HG02885 (cell line): ENCODE measurements around the gene HK1.
"Not testable (repeated sequence)": the region's sequence is repeated elsewhere in the genome, so short reads cannot be mapped to it uniquely, and the experiment has no call there.

ENCODE experiments used
- ATAC-seq: cut with Tn5 transposase; IDR thresholded peaks from one replicate; pipeline ENCODE4 v1.9.1; 2021; ENCODE audit warnings: mild to moderate bottlenecking; ENCODE audit not compliant: unreplicated experiment, poor library complexity

Gene HK1

DNA sequence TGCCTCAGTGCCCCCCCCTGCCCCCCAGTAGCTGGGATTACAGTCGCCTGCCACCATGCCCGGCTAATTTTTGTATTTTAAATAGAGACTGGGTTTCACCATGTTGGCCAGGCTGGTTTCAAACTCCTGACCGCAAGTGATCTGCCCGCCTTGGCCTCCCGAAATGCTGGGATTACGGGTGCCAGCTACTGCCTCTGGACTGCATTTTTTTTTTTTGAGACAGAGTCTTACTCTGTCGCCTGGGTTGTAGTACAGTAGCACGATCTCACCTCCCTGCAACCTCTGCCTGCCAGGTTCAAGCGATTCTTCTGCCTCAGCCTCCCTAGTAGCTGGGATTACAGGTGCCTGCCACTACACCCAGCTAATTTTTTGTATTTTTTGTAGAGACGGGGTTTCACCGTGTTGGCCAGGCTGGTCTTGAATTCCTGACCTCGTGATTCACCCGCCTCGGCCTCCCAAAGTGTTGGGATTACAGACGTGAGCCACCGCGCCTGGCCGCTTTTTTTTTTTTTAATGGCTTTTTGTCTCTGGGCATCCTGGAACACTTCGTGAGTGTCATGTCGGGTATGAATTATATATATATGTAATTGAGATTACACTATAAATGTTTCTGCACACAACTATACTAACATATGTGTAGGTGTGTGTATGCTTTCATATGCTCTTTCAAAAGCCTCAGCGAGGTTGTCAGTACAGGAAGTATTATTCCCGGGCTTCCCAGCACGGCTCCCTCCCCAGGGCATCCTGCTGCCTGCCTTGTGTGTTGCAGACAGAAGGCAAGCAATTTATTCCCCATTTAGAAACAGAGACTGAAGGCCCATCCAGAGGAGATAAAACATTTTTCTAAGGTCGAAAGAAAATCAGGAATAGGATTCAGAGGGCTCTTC lies 47.6 kb downstream of the HK1 start:
- ATAC-seq: not testable (repeated sequence)

DNA sequence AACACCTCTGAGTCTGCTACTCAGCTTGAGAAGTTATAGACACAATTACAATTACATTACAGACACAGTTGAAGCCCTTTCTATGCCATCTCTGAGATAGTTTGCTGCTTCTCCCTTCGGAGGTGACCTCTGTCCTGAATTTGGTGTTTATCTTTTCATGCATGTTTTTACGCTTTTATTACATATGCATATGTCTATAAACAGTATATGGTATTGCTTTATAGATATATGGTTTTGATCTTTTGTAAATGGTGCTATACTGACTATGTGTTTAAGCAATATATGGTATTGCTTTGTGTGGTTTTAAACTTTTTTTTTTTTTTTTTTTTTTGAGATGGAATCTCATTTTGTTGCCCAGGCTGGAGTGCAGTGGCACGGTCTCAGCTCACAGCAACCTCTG lies 48.4 kb downstream of the HK1 start:
- ATAC-seq: no peak

DNA sequence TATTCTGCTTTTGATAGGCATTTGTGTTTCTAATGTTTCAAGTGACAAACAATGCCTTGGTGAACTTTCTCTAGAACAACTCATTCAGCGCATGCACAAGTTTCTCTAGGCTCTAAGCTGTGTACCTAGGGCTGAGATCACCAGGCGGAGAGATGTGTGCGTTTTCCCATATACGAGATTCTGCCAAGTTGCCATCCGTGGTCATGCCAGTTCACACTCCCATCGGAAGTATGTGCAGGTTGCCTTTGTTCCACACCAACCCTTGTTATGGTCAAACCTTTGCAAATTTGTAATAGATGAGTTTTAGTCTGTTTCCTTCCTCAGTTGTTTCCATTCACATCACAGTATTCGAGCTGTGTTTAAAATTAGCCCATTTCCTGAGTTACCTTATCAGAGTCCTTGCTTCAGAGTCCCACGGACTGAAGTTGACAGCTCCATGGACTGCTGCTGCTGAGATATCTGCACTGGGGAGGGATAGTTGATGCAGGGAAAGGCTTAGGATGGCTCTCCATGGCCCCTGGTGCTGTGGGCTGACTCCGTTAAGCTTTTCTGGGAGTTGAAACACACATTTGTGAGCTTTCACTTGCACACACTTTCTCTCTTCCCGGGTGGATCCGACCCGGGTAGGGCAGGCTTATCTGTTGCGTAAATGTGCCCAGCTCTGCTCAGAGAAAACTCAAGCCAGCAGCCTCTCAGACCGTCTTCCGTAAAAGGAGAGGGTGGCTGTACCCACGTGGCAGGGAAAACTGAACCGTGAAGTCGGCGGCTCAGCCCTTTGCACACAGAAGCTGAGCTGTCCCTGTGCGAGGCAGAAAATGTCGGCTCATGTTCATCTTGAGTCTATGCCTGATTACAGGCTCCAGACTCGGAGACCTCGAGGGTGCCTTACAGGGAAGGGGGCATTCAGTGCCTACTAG lies 49.4 kb downstream of the HK1 start:
- peak; percentile 87 for ATAC-seq

DNA sequence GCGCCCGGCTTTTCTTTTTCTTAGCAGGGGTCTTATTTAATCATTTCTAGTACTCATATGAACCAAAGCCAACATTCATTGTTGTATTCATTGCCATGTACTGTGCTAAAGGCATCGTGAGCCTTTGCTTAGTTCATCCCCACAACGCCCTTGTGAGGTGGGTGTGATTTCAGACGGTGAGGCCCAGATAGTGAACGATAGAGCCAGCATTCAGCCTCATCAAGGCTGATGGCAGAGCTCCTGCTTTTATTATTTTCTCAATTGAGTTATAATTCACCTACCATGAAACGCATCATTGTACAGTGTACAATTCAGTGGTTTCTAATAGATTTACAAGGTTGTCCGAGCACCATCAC lies 50.1 kb downstream of the HK1 start:
- ATAC-seq: peak; percentile 16

DNA sequence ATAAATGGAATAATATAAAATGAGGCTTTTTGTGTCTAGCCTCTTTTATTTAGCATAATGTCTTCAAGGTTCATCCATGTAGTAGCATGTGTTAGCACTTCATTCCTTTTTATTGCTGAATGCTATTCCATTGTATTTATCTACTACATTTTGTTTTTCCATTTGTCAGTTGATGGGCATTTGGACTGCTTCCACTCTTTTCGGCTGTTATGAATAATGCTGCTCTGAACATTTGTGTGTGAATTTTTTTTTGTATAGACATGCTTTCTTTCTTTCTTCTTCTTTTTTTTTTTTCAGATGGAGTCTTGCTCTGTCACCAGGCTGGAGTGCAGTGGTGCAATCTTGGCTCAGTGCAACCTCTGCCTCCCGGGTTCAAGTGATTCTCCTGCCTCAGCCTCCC lies 50.6 kb downstream of the HK1 start:
- not testable (repeated sequence) for ATAC-seq

DNA sequence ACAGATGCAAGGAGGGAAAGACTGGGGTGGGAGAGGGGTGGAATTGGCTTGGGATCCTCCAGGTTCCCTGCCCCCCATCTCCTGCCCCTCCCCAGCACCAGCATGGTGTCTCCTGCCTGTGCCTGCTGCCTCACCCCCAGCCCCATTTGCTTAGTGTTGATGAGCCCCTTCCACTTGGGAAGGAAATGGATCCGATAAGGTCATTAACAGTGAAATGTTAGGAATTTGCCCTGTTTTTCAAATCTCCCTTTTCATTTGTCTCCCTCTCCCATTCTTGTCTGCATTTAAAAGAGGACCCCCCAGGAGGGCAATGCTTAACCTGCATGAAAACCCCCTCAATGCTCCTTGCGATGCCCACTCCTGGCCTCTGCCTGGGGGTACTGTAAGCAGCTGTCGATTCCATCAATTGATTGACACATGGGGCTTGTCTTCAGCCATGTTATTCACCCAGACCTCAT lies 51.5 kb downstream of the HK1 start:
- no peak for ATAC-seq

DNA sequence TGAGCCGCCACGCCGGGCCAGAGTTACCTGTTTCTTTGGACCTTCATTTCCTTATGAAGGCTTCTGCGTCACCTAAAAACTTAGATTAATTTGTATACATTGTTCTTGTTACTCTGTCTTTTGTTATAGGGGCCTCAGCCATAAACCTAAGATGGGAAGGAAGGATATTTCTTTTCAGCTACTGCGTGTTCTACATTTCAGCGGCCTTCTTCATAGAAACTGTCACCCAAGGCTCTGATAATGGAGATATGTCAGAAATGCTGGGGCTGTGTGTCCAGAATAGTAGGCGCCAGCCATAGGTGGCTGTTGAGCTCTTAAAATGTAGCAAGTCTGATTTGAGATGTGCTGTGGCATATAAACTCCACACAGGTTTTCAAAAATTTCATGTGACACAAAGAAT lies 52.9 kb downstream of the HK1 start:
- no peak for ATAC-seq

DNA sequence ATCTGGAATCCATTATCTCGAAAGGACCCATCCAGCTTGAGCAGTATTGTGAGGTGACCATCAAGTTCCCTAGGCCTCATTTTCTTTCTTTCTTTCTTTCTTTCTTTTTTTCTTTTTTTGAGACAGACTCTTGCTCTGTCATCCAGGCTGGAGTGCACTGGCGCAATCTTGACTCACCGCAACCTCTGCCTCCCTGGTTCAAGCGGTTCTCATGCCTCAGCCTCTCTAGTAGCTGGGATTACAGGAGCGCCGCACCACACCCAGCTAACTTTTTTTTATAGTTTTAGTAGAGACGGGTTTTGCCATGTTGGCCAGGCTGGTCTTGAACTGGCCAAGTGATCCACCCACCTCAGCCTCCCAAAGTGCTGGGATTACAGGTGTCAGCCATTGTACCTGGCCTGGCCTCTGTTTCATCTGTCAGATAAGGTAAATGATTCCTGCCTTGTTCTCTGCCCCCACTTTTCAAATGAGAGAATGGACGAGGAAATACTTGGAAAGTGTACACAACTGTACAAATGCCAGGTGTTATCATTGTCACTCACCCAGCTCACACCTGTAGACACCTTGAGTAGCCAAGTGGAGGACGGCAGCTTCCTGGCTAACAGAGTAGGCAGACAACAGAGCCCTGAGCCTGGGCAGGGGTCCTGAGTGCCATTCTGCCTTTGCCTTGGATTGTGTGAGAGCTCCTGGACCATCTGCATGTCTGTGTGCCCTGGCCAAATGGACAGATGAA lies 54.1 kb downstream of the HK1 start:
- ATAC-seq: no peak

DNA sequence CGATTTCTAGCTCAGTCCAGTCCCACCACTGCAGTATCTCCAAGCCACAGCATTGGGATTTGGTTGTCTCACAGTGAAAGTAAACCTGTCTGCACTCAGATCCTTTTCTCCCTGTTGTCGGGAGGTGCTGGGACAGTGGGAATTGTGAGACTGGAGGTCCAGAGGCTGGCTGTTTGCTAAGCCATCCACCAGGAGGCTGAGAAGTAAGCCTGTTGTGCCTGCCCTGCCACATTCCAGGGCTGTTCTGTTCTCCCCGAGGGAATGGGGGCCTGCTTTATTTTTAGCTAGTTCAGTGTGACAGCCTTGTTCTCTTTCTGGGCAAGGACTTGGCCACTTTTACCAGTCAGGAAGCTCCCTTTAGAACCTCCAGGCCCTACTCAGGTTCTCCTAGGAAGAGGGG lies 54.9 kb downstream of the HK1 start:
- no peak for ATAC-seq

DNA sequence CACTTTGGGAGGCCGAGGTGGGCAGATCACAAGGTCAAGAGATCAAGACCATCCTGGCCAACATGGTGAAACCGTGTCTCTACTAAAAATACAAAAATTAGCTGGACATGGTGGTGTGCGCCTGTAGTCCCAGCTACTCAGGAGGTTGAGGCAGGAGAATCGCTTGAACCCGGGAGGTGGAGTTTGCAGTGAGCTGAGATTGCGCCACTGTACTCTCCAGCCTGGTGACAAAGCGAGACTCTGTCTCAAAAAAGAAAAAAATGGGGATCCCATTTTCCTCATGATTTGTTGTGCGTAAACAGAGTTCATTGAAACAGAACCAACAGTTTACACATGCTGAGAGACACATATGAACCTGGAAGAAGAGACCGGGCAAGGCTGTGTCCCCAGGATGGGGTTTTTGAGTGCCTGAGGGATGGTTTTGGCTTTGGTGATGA lies 55.6 kb downstream of the HK1 start:
- ATAC-seq: not testable (repeated sequence)

DNA sequence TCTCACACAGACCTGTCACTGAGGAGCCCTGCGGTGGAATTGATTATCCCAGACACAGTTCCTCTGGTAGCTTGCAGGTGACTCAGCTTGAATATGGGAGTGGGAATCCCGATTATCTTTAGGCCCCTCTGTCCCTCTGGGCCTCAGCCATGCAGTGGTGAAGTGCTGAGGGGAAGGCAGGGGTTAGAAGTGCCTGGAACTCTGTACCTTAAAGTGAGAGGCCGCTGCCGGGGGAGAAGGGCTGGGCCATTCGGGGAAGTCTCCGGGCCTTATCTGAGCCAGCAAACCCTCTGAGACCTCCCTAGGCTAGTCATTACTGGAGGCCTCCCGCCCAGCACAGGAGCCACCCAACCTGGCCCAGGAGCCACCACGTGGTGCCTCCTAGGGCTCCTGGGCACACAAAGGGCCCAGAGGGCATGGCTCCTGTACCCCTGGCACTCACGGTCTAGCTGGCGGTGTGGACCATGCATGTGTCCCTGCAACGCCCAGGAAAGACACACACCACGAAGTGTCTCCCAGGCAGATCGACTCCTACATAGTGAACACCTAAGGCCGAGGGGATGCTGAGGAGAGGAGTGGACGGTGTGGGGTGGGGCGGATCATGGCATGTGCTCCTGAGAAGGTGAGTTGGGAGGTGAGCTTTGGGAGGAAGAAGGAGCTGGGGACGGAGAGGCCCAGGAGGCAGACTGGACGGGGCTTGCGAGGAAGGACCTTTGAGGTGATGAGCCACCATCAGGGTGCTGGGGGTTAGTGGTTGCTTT lies 56.2 kb downstream of the HK1 start:
- peak; percentile 43 for ATAC-seq

DNA sequence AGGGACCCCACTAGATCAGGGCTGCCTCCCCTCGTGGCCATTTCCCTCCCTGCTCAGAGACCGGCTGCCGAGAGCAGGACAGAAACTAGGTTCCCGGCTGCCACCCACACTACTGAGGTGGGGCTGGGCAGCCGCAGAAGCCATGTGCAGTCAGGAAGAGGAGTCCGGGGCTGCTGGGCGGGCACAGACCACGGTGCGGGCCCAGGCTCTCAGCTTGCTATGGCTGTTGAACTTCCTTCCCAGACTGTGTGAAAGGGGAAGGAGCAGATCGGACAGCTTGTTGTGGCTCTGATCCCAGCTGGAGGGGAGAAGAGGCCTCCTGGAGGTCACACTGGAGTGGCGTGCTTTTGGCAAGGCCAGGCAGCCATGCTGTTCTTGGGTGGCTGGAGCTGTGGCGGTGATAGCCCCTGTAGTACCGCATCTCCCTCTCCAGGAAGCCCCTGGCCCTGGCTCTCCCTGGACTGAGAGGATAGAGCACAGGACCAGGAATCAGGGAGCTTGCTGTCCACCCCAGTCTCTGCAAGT lies 56.8 kb downstream of the HK1 start:
- ATAC-seq: peak; percentile 55

DNA sequence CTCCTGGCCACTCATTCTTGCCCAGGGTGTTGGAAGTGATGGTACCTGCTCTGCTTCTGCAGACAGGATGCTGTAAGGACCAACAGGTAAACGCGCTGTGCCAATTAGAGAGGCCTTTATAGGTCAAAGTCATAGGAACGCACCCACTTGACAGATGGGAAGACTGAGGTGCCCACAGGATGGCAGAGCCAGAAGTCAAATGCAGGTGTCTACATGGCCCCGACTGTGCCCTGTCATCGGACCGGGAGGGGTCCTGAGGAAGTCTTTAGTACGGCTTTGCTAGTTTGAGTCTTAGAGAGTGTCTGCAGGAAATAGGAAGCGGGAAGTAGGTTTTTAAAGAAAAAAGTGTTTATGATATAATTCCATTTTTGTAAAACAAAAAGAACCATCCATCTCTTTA lies 57.3 kb downstream of the HK1 start:
- no peak for ATAC-seq

DNA sequence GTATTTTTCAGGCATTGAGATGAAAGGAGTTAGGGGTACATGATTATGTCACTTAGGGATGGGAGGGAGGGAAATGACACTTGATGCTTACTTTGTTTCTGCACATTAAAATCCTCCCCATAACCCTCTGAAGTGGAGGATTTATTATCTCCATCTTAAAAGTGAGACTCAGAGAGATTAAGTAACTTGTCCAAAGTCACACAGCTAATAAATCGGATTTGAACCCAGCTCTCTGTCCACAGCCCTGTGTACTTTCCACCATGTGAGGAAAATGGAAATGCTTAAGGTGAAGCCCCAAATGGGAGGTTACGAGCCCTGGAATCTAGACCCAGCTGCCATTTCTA lies 58.6 kb downstream of the HK1 start:
- no peak for ATAC-seq

DNA sequence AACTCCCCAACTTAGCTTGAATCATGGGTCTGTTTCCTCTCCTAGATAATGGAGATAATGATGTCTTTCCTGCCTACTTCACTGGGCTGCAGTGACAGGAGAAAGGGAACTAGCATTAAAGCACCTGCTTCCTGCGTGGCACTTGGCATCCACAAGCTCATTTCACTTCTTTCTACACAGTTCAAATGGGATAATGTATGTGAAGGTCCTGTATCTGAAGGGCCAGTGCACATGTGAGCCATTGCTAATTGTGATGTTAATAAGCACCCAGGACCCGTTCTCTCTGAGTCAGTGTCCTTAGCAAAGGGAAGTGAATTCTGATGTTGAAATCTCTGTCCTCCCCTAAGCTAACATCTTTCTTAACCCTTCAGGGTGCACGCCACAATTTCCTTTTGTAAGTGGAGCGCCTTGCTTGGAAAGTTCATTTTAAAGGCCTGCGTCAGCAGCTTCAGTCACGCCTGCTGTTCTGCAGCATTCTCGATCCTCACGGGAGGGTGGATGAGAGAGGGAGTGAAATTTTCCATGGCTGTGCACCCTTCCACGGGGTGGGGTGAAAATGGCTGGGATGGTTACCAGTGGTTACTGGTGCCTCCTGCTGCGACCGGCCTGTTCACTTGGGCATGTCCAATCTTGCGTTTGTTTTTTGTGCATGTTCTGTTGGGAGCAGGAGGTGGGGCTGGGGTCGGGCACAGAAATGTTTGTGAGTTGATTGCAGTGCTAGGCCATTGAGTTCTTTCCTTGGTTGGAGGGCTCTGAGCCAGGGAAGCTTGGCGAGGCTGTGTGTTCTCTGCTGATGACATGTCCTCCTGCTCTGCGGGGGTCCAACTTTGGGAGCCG lies 59.2 kb downstream of the HK1 start:
- no peak for ATAC-seq

DNA sequence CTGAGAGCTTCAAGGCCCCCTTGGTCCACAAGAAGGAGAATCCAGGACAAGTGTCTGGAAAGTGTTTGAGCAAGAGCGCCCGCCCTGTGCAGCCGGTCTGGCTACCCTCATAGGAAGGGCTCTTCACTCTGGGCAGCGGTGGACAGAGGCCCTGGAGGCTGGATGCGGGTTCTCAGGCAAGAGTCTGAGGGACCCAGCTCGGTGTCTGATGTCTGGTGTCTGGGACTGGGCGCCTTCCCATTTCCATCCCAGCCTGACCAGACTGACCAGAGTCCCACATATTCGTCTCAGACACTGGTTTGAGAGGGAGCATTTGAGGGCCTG lies 59.8 kb downstream of the HK1 start:
- ATAC-seq: no peak

DNA sequence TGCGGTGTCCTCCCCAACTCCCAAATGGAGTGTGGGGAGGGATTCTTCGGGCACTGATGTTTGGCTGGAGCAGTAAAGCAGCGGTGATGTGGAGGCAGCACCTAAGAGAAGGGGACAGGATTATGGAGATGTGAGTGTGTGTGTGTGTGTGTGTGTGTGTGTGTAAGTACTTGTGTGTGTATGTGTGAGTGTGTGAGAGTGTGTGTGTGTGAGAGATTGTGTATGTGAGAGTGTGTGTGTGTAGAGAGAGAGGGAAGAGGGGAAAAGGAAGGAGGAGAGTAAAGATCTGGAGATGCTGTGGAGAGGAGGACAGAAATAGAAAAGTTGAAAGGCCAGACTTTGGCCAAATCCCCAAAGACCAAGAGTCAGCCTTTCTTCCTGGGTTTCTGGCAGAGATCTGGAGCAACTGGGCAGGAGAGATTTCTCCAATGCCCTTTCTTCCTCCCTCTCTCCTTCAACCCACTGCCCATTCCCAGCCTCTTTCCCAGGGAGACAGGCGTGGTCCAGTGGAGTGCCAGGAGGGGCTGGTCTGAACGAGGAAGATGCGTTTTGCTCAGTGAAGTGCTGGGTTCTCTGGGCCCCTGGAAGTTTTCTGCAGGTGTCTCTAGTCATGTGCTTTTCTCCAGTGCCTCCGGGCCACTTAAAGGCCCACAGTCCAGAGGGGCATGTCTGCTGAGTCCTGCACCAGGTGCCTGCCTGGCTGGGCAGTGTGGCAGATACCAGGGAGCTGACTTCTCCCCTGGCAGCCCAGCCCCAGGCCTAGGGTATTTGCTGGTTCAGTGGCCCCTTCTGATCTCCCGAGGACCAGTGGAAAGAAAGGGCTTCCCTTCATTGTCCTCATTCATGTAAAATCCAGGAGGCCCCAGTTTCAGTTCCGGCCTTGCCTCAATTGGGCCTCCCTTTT lies 60.5 kb downstream of the HK1 start:
- ATAC-seq: no peak

DNA sequence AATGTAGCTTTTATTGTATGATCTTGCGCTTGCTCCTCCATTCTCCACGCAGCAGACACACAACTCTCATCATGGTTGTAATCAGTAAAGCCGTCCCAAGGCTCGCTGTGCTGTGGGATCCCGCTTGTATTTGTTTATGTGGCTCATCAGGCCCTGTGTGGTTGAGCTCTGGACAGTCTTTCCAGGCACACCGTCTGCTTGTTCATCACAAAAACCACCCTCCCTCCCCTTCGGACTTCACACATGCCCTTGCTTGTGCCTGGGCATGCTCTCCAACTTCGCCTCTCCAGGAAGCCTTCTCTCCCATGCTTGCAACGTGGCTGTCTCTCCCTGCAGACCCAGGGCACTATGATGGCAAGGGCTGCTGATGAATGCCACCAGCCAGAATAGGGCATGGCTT lies 62.4 kb downstream of the HK1 start:
- ATAC-seq: no peak
